ENCODE results near the gene COASY. TPM values are rescaled to one million over a fixed set of nuclear protein-coding genes. Genes with fewer than 3 reads are reported as not detected.
A peak's percentile ranks its signal among the peaks of the same experiment; 100 is the strongest.

Gene COASY
- total and polyA plus RNA-seq, 2 donors from 2014 or later = 71.9 to 145 TPM

- H3K27me3 ChIP-seq (ENCODE audit: control insufficient read depth, insufficient read depth, low read length) = no peaks in the 10 kb centered on the region
- intact Hi-C loops (cut with DNase I) = loop anchor here (10.0 kb wide), 1 partner anchor 95 kb away; the partner anchor contains the start of gene CAVIN1
Measured at GRCh38 chr17:42519546-42520491, 42.1 kb upstream of the COASY start.

GRCh38 chr17:42520540-42520951 lies 41.4 kb upstream of the COASY start:
- FAIRE-seq = no peak
- H3K9ac ChIP-seq (ENCODE audit: low read length in 3 of 3) = peak overlapping the region in 1 of 3 donors; percentile 70
- H3K4me3 ChIP-seq (ENCODE audit: low read length in 3 of 3) = no peak overlapping the region
- intact Hi-C loops (cut with DNase I) = no loop called here
- H3K36me3 ChIP-seq (ENCODE audit: control insufficient read depth in 2 of 3, insufficient read depth in 3 of 3, low read length in 3 of 3) = peaks cover 0 to 28% (median 10%) of the 10 kb centered on the region in 3 donors
- H3K27me3 ChIP-seq (ENCODE audit: control insufficient read depth, insufficient read depth, low read length) = no peaks in the 10 kb centered on the region
- peak overlapping the region; percentile 91 to 96 for H3K27ac ChIP-seq (ENCODE audit: low read depth in 2 of 2, low read length in 2 of 2)
- TF ChIP-seq CTCF (IDR thresholded peaks at IDR 0.05; ENCODE audit: borderline replicate concordance, extremely low read depth, insufficient read depth) = no peak
- H3K9me3 ChIP-seq (ENCODE audit: control insufficient read depth in 2 of 3, insufficient read depth in 1 of 3, low read length in 3 of 3) = no peaks in the 10 kb centered on the region
- DNase-seq = peak in 2 of 5 donors; percentile 39 to 51
- peaks cover 19 to 66% (median 51%) of the 10 kb centered on the region in 3 donors for H3K4me1 ChIP-seq (ENCODE audit: control insufficient read depth in 2 of 3, insufficient read depth in 2 of 3, low read depth in 1 of 3, low read length in 3 of 3)

More at GRCh38 chr17:42519546-42520491, 42.1 kb upstream of the COASY start:
- no peak overlapping the region for H3K4me3 ChIP-seq (ENCODE audit: low read length in 3 of 3)
- peak; percentile 2 for TF ChIP-seq CTCF (IDR thresholded peaks at IDR 0.05; ENCODE audit: borderline replicate concordance, extremely low read depth, insufficient read depth)
- FAIRE-seq = no peak
- peaks cover 19 to 67% (median 51%) of the 10 kb centered on the region in 3 donors for H3K4me1 ChIP-seq (ENCODE audit: control insufficient read depth in 2 of 3, insufficient read depth in 2 of 3, low read depth in 1 of 3, low read length in 3 of 3)
- H3K27ac ChIP-seq (ENCODE audit: low read depth in 2 of 2, low read length in 2 of 2) = peak overlapping the region; percentile 91 to 96
- peaks cover 0 to 28% (median 10%) of the 10 kb centered on the region in 3 donors for H3K36me3 ChIP-seq (ENCODE audit: control insufficient read depth in 2 of 3, insufficient read depth in 3 of 3, low read length in 3 of 3)
- H3K9ac ChIP-seq (ENCODE audit: low read length in 3 of 3) = peak overlapping the region in 2 of 3 donors; percentile 25 to 70
- peak; percentile 77 to 97 (median 92) for DNase-seq
- H3K9me3 ChIP-seq (ENCODE audit: control insufficient read depth in 2 of 3, insufficient read depth in 1 of 3, low read length in 3 of 3) = no peaks in the 10 kb centered on the region

- Histone ChIP-seq H3K4me1 (ENCODE audit: control insufficient read depth in 2 of 3, insufficient read depth in 2 of 3, low read depth in 1 of 3, low read length in 3 of 3) (peaks cover 19 to 66% (median 51%) of the 10 kb centered on the region in 3 donors), H3K9me3 (ENCODE audit: control insufficient read depth in 2 of 3, insufficient read depth in 1 of 3, low read length in 3 of 3) (no peaks in the 10 kb centered on the region), H3K36me3 (ENCODE audit: control insufficient read depth in 2 of 3, insufficient read depth in 3 of 3, low read length in 3 of 3) (peaks cover 0 to 25% (median 8%) of the 10 kb centered on the region in 3 donors), H3K9ac (ENCODE audit: low read length in 3 of 3) (peak overlapping the region in 2 of 3 donors; percentile 27 to 70), H3K4me3 (ENCODE audit: low read length in 3 of 3) (peak overlapping the region in 1 of 3 donors; percentile 13), H3K27me3 (ENCODE audit: control insufficient read depth, insufficient read depth, low read length) (no peaks in the 10 kb centered on the region), H3K27ac (ENCODE audit: low read depth in 2 of 2, low read length in 2 of 2) (peak overlapping the region; percentile 91 to 96)
- FAIRE-seq (no peak), DNase-seq (peak in 1 of 5 donors; percentile 45)
- TF ChIP-seq CTCF (IDR thresholded peaks at IDR 0.05; ENCODE audit: borderline replicate concordance, extremely low read depth, insufficient read depth) = no peak
- intact Hi-C loops (cut with DNase I) = no loop called here
Measured at GRCh38 chr17:42521036-42521435, 40.9 kb upstream of the COASY start.
